ENCODE measurements around the gene PHF20. TPM values are rescaled to one million over a fixed set of nuclear protein-coding genes. Genes with fewer than 3 reads are reported as not detected.
A peak's percentile ranks its signal among the peaks of the same experiment; 100 is the strongest.

Gene PHF20
- total RNA-seq, 1 experiment from 2014 or later: 37.2 TPM

DNA sequence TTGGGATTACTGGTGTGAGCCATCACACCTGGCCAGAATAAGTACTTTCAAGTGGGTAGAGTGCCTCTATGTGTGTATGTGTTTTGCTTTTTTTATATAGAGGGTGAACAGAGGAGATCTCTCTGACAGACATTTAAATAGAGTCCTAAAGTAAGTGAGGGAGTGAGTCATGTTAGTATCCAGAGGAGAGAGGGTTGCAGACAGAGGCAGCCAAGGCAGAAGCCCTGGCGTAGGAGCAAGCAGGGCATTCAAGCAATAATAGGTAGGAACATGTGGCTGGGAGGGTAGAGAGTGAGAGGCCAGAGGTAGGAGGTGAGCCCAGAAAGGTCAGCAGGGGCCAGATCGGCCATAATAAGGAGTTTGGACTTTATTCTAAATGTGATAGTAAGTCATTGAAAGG lies 48.9 kb downstream of the PHF20 start:
- DNase-seq (peak; percentile 13), ATAC-seq (peak; percentile 85)
- no peak overlapping the region for H3K27ac ChIP-seq (ENCODE audit: low read length)
- H2AFZ ChIP-seq (ENCODE audit: low read length): no peak overlapping the region
- no peak overlapping the region for H3K4me2 ChIP-seq (ENCODE audit: low read length)
- H3K4me1 ChIP-seq (ENCODE audit: insufficient read depth, low read length): peaks cover 27% of the 10 kb centered on the region
- H3K27me3 ChIP-seq (ENCODE audit: low read length): no peaks in the 10 kb centered on the region
- H3K9me2 ChIP-seq (replicated peaks; ENCODE audit: low read length): no peaks in the 10 kb centered on the region
- ChIA-PET POLR2A (ENCODE audit: unreplicated experiment) (no interaction called here), CTCF (no interaction called here)
- no peaks in the 10 kb centered on the region for H3F3A ChIP-seq (ENCODE audit: low read length, unreplicated experiment)
- no peaks in the 10 kb centered on the region for H3K79me2 ChIP-seq (ENCODE audit: low read length)
- no peak overlapping the region for H3K9ac ChIP-seq (ENCODE audit: low read length)
- H3K9me3 ChIP-seq (ENCODE audit: low read length): no peaks in the 10 kb centered on the region
- TF ChIP-seq EZH2 (IDR thresholded peaks at IDR 0.05; ENCODE audit: low read length, unreplicated experiment) (no peak), EZH2phosphoT487 (IDR thresholded peaks at IDR 0.05; ENCODE audit: borderline replicate concordance, low read length) (no peak)
- TF ChIP-seq, protein P1, sequence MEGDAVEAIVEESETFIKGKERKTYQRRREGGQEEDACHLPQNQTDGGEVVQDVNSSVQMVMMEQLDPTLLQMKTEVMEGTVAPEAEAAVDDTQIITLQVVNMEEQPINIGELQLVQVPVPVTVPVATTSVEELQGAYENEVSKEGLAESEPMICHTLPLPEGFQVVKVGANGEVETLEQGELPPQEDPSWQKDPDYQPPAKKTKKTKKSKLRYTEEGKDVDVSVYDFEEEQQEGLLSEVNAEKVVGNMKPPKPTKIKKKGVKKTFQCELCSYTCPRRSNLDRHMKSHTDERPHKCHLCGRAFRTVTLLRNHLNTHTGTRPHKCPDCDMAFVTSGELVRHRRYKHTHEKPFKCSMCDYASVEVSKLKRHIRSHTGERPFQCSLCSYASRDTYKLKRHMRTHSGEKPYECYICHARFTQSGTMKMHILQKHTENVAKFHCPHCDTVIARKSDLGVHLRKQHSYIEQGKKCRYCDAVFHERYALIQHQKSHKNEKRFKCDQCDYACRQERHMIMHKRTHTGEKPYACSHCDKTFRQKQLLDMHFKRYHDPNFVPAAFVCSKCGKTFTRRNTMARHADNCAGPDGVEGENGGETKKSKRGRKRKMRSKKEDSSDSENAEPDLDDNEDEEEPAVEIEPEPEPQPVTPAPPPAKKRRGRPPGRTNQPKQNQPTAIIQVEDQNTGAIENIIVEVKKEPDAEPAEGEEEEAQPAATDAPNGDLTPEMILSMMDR (conservative IDR thresholded peaks at IDR 0.05; ENCODE audit: low read depth, low read length): no peak
- BruUV-seq (replicated peaks): no TSS peak
- no peaks in the 10 kb centered on the region for H4K20me1 ChIP-seq (ENCODE audit: low read length)
- H3K36me3 ChIP-seq (ENCODE audit: low read depth, low read length): no peaks in the 10 kb centered on the region
- no peak overlapping the region for H3K4me3 ChIP-seq (ENCODE audit: low read length)
- intact Hi-C loops (cut with micrococcal nuclease): loop anchor here (5.0 kb wide), 1 partner anchor 62 kb away; no protein-coding TSS in a partner anchor

DNA sequence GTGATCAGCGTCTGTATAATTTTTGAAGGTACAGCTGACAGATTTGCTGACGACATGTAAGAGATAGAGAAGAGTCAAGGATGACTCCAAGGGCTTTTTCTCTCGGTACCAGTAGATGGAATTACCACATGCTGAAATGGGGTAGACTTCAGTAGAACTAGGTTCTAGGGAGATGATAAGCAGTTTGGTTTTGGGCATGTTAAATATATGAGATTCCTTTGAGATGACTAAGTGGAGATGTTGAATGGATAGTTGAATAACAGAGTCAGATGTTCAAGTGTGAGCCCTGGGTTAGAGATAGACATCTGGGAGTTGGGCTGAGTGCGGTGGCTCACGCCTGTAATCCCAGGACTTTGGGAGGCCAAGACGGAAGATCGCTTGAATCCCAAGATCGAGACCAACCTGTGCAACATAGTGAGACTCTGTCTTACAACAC lies 50.0 kb downstream of the PHF20 start:
- Histone ChIP-seq H2AFZ (ENCODE audit: low read length) (no peak overlapping the region), H4K20me1 (ENCODE audit: low read length) (no peaks in the 10 kb centered on the region), H3K4me1 (ENCODE audit: insufficient read depth, low read length) (peaks cover 27% of the 10 kb centered on the region), H3K36me3 (ENCODE audit: low read depth, low read length) (no peaks in the 10 kb centered on the region), H3K79me2 (ENCODE audit: low read length) (no peaks in the 10 kb centered on the region), H3K27ac (ENCODE audit: low read length) (no peak overlapping the region), H3F3A (ENCODE audit: low read length, unreplicated experiment) (no peaks in the 10 kb centered on the region), H3K9ac (ENCODE audit: low read length) (no peak overlapping the region), H3K4me2 (ENCODE audit: low read length) (peak overlapping the region; percentile 13; the same call in 1 of the 2 replicates), H3K27me3 (ENCODE audit: low read length) (no peaks in the 10 kb centered on the region), H3K9me2 (replicated peaks; ENCODE audit: low read length) (no peaks in the 10 kb centered on the region), H3K4me3 (ENCODE audit: low read length) (no peak overlapping the region), H3K9me3 (ENCODE audit: low read length) (no peaks in the 10 kb centered on the region)
- intact Hi-C loops (cut with micrococcal nuclease): loop anchor here (5.0 kb wide), 1 partner anchor 60 kb away; no protein-coding TSS in a partner anchor
- peak; percentile 62 for DNase-seq
- ATAC-seq: peak; percentile 74
- TF ChIP-seq EZH2 (IDR thresholded peaks at IDR 0.05; ENCODE audit: low read length, unreplicated experiment) (no peak), EZH2phosphoT487 (IDR thresholded peaks at IDR 0.05; ENCODE audit: borderline replicate concordance, low read length) (no peak)
- TF ChIP-seq, protein P1 (conservative IDR thresholded peaks at IDR 0.05; ENCODE audit: low read depth, low read length): no peak
- ChIA-PET POLR2A (ENCODE audit: unreplicated experiment) (no interaction called here), CTCF (no interaction called here)
- no TSS peak for BruUV-seq (replicated peaks)

DNA sequence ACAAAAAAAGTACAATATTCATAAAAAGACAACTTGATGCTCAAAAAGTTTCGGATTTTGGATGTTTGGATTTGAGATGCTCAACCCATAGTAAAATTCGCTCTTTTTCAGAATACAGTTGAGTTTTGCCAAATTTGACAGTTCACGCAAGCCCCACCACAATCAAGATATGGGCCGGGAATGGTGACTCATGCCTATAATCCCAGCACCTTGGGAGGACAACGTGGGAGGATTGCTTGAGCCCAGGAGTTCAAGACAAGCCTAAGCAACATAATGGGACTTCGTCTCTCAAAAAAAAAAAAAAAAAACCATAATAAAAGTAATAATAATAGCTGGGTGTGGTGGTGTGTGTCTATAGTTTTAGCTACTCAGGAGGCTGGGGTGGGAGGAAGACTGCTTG lies 51.3 kb downstream of the PHF20 start:
- TF ChIP-seq EZH2phosphoT487 (IDR thresholded peaks at IDR 0.05; ENCODE audit: borderline replicate concordance, low read length) (no peak), EZH2 (IDR thresholded peaks at IDR 0.05; ENCODE audit: low read length, unreplicated experiment) (no peak)
- TF ChIP-seq, protein P1 (conservative IDR thresholded peaks at IDR 0.05; ENCODE audit: low read depth, low read length): no peak
- Histone ChIP-seq H4K20me1 (ENCODE audit: low read length) (no peaks in the 10 kb centered on the region), H3K9me3 (ENCODE audit: low read length) (no peaks in the 10 kb centered on the region), H3F3A (ENCODE audit: low read length, unreplicated experiment) (no peaks in the 10 kb centered on the region), H3K4me1 (ENCODE audit: insufficient read depth, low read length) (peaks cover 27% of the 10 kb centered on the region), H3K9me2 (replicated peaks; ENCODE audit: low read length) (no peaks in the 10 kb centered on the region), H3K4me3 (ENCODE audit: low read length) (no peak overlapping the region), H3K9ac (ENCODE audit: low read length) (no peak overlapping the region), H3K27me3 (ENCODE audit: low read length) (no peaks in the 10 kb centered on the region), H3K4me2 (ENCODE audit: low read length) (no peak overlapping the region), H3K27ac (ENCODE audit: low read length) (no peak overlapping the region), H2AFZ (ENCODE audit: low read length) (no peak overlapping the region), H3K36me3 (ENCODE audit: low read depth, low read length) (no peaks in the 10 kb centered on the region), H3K79me2 (ENCODE audit: low read length) (no peaks in the 10 kb centered on the region)
- no TSS peak for BruUV-seq (replicated peaks)
- CTCF ChIA-PET: no interaction called here
- POLR2A ChIA-PET (ENCODE audit: unreplicated experiment): interaction anchor here (0.6 kb wide), 1 partner anchor 17 kb away, joined by 4 read pairs; no protein-coding TSS in a partner anchor
- ATAC-seq (no peak), DNase-seq (no peak)
- intact Hi-C loops (cut with micrococcal nuclease): loop anchor here (5.0 kb wide), 1 partner anchor 59 kb away; no protein-coding TSS in a partner anchor
